A673 (cell line): ENCODE data around the gene NEK6. TPM values are rescaled to one million over a fixed set of nuclear protein-coding genes. Genes with fewer than 3 reads are reported as not detected.

Experiments
- BruUV-seq: library from RNA; stranded (reverse); fragments of 400-500 nt; replicated peaks from 2 replicates; lab custom pipeline; 2021; lab: Mats Ljungman, UMichigan
- CTCF ChIA-PET: fragments of 300-600 bp; sonication (Branson Sonifier 250); formaldehyde crosslinking; loops from one replicate; lab custom pipeline; 2022; ENCODE audit warnings: antibody characterized with exemption; lab: Charles Lee
- POLR2A ChIA-PET: fragments of 300-600 bp; sonication (Branson Sonifier 250); formaldehyde crosslinking; loops from one replicate; lab custom pipeline; 2022; ENCODE audit warnings: antibody characterized with exemption; ENCODE audit not compliant: low non-redundant PET; lab: Charles Lee
- DNase-seq: peaks from one replicate; pipeline ENCODE4 v3.0.0-alpha.2; 2015; ENCODE audit warnings: low spot score
- H3K27ac ChIP-seq: fragments of 200-600 bp; sonication (generic); 2 replicates; pipeline ENCODE4 v1.5.1; 2016; ENCODE audit warnings: mixed run types, low read depth, mild to moderate bottlenecking, mixed read lengths, antibody characterized with exemption, low read length; ENCODE audit not compliant: poor library complexity, severe bottlenecking
- H3K27me3 ChIP-seq: fragments of 200-600 bp; sonication (generic); replicated peaks from 2 replicates; pipeline ENCODE4 v1.6.1; 2017; ENCODE audit warnings: mixed run types, low read depth, mild to moderate bottlenecking, mixed read lengths, antibody characterized with exemption, low read length; ENCODE audit not compliant: insufficient read depth, poor library complexity
- H3K36me3 ChIP-seq: fragments of 200-600 bp; sonication (generic); 2 replicates; pipeline ENCODE4 v1.6.1; 2016; ENCODE audit warnings: mixed run types, mild to moderate bottlenecking, mixed read lengths, antibody characterized with exemption, low read length; ENCODE audit not compliant: insufficient read depth, poor library complexity, severe bottlenecking
- H3K4me1 ChIP-seq: fragments of 200-600 bp; sonication (generic); 2 replicates; pipeline ENCODE4 v1.6.1; 2017; ENCODE audit warnings: mixed run types, mild to moderate bottlenecking, mixed read lengths, antibody characterized with exemption, low read length; ENCODE audit not compliant: insufficient read depth, poor library complexity, severe bottlenecking
- H3K4me3 ChIP-seq: fragments of 200-600 bp; sonication (generic); 2 replicates; pipeline ENCODE4 v1.5.1; 2016; ENCODE audit warnings: low read depth, mixed run types, mild to moderate bottlenecking, mixed read lengths, low read length; ENCODE audit not compliant: poor library complexity, severe bottlenecking
- H3K9me3 ChIP-seq: fragments of 200-600 bp; sonication (generic); 2 replicates; pipeline ENCODE4 v1.6.1; 2016; ENCODE audit warnings: mixed run types, low read depth, mild to moderate bottlenecking, mixed read lengths, antibody characterized with exemption, low read length; ENCODE audit not compliant: poor library complexity, severe bottlenecking
- CTCF ChIP-seq: fragments of 300-800, 200-600 bp; sonication (generic); conservative IDR thresholded peaks from 2 replicates; pipeline ENCODE4 v1.5.1; 2017; ENCODE audit warnings: low read depth, mild to moderate bottlenecking, antibody characterized with exemption, low read length, moderate library complexity, mixed read lengths
- EZH2 ChIP-seq: fragments of 200-600 bp; sonication (generic); IDR thresholded peaks from 2 replicates; pipeline ENCODE4 v1.6.1; 2017; ENCODE audit warnings: borderline replicate concordance, low read depth, mild to moderate bottlenecking, mixed read lengths, antibody characterized with exemption, low read length; ENCODE audit not compliant: poor library complexity, severe bottlenecking
- intact Hi-C: fragments of 100-400 bp; cut with micrococcal nuclease; formaldehyde crosslinking; loops from one replicate; pipeline ENCODE4 v1.10.0; 2022; ENCODE audit not compliant: unreplicated experiment
- total RNA-seq: library from RNA; stranded (reverse); gene quantifications from 2 replicates; pipeline ENCODE4 v1.2.3, GENCODE V29; 2021

The NEK6 gene
- total RNA-seq, 1 experiment from 2014 or later, result 23.3 TPM

- BruUV-seq, result no TSS peak
- POLR2A ChIA-PET, result no interaction called here
- intact Hi-C loops, result no loop called here
- Histone ChIP-seq H3K4me1 (no peaks in the 10 kb centered on the region), H3K4me3 (no peak overlapping the region), H3K27ac (no peak overlapping the region), H3K36me3 (no peaks in the 10 kb centered on the region), H3K9me3 (no peaks in the 10 kb centered on the region), H3K27me3 (no peaks in the 10 kb centered on the region)
- CTCF ChIA-PET, result no interaction called here
- TF ChIP-seq CTCF, result no peak
- no peak for TF ChIP-seq EZH2
- peak; percentile 17 for DNase-seq
These were observed 39.2 kb upstream of the NEK6 start for GRCh38 chr9:124218438-124218982.

GRCh38 chr9:124218987-124219461 lies 38.7 kb upstream of the NEK6 start:
- intact Hi-C loops, result no loop called here
- TF ChIP-seq CTCF (no peak), EZH2 (no peak)
- CTCF ChIA-PET, result no interaction called here
- H3K27me3 ChIP-seq, result no peaks in the 10 kb centered on the region
- no peak for DNase-seq
- no TSS peak for BruUV-seq
- H3K27ac ChIP-seq, result no peak overlapping the region
- POLR2A ChIA-PET, result no interaction called here
- H3K4me1 ChIP-seq, result no peaks in the 10 kb centered on the region
- H3K4me3 ChIP-seq, result no peak overlapping the region
- H3K36me3 ChIP-seq, result no peaks in the 10 kb centered on the region
- H3K9me3 ChIP-seq, result no peaks in the 10 kb centered on the region

- Histone ChIP-seq H3K9me3 (no peaks in the 10 kb centered on the region), H3K27me3 (no peaks in the 10 kb centered on the region), H3K36me3 (no peaks in the 10 kb centered on the region), H3K27ac (no peak overlapping the region), H3K4me1 (no peaks in the 10 kb centered on the region), H3K4me3 (no peak overlapping the region)
- intact Hi-C loops, result no loop called here
- no TSS peak for BruUV-seq
- POLR2A ChIA-PET, result interaction anchor here (0.7 kb wide), 1 partner anchor 20 kb away, joined by 3 read pairs; no protein-coding TSS in a partner anchor
- DNase-seq, result peak; percentile 21
- TF ChIP-seq EZH2 (no peak), CTCF (no peak)
- CTCF ChIA-PET, result no interaction called here
These were observed 36.8 kb upstream of the NEK6 start for GRCh38 chr9:124220946-124221451.
